ENCODE measurements around the gene DBN1. TPM values are rescaled to one million over a fixed set of nuclear protein-coding genes. Genes with fewer than 3 reads are reported as not detected.
"Not testable (repeated sequence)": the region's sequence is repeated elsewhere in the genome, so short reads cannot be mapped to it uniquely, and the experiment has no call there.

Gene DBN1
- total RNA-seq, 1 experiment from 2014 or later = 41.6 TPM

GRCh38 chr5:177430140-177430951 is 43.1 kb downstream of the DBN1 start:
- in situ Hi-C loops (cut with HindIII; ENCODE audit: low pct_unique_long_range_greater_than_20kb, low sequenced_read_pairs) = no loop called here
- DNase-seq (ENCODE audit: low read depth, low spot score) = no peak

DNA sequence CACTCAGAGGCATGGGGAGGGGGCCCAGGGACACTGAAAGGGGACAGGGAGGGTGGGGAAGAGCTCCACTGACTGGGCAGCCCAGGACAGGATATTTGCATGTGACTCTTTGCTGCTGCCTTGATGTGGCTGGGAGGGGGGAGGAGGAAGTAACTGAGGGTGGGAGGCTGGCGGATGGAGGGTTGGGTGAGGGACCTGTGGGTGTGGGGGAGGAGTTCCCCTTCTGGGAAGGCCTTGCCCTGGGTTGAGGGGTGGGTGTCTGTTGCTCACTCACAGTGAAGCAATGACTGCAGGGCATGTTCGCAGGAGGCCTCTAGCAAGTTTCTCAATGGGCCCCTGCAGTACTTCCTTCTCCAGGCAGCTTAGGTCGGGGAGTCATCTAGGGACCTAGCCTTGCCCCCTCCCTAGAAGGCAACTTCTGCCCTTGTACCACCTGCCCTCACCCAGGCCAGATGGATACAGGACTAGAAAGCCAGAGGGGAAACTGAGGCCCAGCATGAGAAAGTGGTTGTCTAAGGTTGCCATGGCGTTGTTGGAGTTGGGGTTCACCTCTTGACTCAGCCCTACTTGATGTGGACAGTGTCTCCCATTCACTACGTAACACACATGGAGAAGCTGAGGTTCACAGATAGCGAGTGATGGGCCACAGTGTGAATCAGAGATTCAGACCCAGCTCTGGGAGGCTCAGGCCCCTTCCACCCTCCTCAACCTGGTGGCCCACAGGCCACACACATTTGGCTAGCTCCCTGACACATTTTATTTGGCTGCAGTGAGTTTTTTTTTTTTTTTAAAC is 44.0 kb downstream of the DBN1 start:
- DNase-seq (ENCODE audit: low read depth, low spot score) = no peak
- in situ Hi-C loops (cut with HindIII; ENCODE audit: low pct_unique_long_range_greater_than_20kb, low sequenced_read_pairs) = no loop called here

- DNase-seq (ENCODE audit: low read depth, low spot score) = no peak
- in situ Hi-C loops (cut with HindIII; ENCODE audit: low pct_unique_long_range_greater_than_20kb, low sequenced_read_pairs) = no loop called here
Observed at GRCh38 chr5:177428574-177429217, 44.7 kb downstream of the DBN1 start.

DNA sequence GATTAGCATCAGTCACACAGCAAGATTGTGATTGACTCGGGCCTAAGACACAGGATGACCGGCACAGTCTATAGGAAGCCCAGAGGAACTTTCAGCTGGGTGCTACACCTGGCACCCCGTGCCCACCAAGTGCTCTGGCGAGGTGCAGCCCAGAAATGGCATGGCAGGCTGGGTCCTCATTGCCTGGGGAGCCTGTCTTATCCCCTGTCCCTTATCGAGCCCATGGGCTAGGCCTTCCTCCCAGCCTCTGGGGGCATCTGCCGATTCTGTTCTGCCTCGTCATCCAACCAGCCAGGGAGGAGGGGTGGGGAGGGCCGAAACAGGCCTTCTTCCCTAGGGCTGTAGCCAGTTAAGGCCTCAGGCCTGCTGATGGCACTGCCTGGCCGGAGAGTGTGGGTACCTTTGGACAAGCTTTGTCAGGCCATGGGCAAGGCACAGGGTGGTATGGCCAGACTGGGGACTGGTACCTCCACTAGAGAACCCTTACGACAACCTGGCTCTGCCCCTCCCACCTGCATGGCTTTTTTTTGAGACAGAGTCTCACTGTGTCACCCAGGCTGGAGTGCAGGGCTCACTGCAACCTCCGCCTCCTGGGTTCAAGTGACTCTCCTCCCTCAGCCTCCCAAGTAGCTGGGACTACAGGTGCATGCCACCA is 45.4 kb downstream of the DBN1 start:
- in situ Hi-C loops (cut with HindIII; ENCODE audit: low pct_unique_long_range_greater_than_20kb, low sequenced_read_pairs) = no loop called here

DNA sequence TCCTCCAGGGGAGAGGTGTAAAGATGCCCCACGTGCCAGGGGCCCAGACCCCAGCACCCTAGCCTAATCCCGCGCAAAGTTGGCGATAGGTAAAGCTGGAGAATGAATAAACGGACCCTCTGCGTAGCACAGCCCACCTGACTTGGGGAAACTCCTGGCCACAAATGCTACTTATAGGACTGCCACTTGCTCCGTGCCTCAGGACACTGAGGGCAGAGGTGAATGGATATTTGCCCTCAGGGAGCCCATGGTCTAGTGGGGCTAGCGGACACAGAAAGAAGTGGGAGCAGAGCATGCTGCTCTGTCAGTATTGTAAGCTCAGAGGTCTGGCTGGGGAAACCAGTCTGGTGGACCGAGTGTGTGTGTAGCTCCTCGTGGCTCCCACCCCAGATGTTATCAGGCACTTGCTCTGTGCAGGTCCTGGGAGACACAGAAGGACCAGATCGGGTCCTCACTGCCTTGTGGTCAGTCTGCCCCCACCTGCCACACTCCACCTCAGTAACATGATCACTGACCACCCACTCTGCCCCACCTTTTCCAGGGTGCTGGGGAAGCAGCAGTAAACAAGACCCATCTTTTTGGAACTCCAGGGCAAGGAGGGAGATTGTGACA is 46.1 kb downstream of the DBN1 start:
- DNase-seq (ENCODE audit: low read depth, low spot score) = no peak
- in situ Hi-C loops (cut with HindIII; ENCODE audit: low pct_unique_long_range_greater_than_20kb, low sequenced_read_pairs) = no loop called here

More for the DNA sequence above, 45.4 kb downstream of the DBN1 start:
- no peak for DNase-seq (ENCODE audit: low read depth, low spot score)

- DNase-seq (ENCODE audit: low read depth, low spot score) = no peak
- in situ Hi-C loops (cut with HindIII; ENCODE audit: low pct_unique_long_range_greater_than_20kb, low sequenced_read_pairs) = no loop called here
Observed at GRCh38 chr5:177426566-177427210, 46.7 kb downstream of the DBN1 start, which contains the start of gene GRK6. TSS of gene GRK6 (plus strand) at chr5:177426676. CDS start at chr5:177426846, 170 bp downstream.

DNA sequence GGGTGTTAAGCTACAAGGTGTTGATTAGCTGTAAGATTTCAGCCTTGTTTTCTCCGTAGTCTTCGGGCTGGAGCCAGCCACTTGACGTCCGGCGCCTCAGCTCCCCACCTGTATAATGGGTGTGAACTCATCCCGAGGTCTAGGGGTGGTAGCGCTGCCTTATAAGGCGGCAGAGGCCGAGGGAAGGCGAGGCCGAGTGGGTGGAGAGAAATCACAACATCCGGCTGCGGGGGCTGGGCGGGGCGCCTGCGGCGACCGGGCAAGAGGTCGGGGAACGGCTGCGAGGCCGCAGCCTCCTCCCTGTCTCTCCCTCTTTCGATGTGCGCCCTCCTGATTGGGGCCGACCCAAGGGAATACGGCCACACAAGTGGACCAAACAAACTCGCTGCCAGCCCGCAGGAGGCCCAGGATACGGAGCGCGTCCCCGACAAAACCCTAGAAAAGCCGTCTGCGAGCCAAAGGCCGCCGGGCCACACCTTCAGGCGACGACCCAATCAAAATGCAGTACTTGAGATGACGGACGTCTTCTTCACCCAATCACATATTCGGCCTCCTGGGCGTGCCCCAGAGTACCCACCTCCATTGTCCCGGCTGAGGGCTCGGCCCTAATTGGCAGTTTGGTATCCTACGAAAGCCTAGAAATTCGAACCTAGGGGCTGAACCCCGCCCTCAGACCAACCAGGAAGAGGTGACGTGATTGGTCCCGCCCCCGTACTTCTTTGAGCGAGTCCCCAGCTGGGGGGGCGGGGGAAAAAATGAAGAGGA is 47.5 kb downstream of the DBN1 start:
- peak; percentile 99 for DNase-seq (ENCODE audit: low read depth, low spot score)
- in situ Hi-C loops (cut with HindIII; ENCODE audit: low pct_unique_long_range_greater_than_20kb, low sequenced_read_pairs) = no loop called here

- DNase-seq (ENCODE audit: low read depth, low spot score) = no peak
- in situ Hi-C loops (cut with HindIII; ENCODE audit: low pct_unique_long_range_greater_than_20kb, low sequenced_read_pairs) = no loop called here
Observed at GRCh38 chr5:177425196-177425800, 48.1 kb downstream of the DBN1 start.

- in situ Hi-C loops (cut with HindIII; ENCODE audit: low pct_unique_long_range_greater_than_20kb, low sequenced_read_pairs) = no loop called here
- no peak for DNase-seq (ENCODE audit: low read depth, low spot score)
Observed at GRCh38 chr5:177423671-177424070, 49.8 kb downstream of the DBN1 start.

GRCh38 chr5:177421062-177421798 is 52.2 kb downstream of the DBN1 start:
- in situ Hi-C loops (cut with HindIII; ENCODE audit: low pct_unique_long_range_greater_than_20kb, low sequenced_read_pairs) = no loop called here
- DNase-seq (ENCODE audit: low read depth, low spot score) = no peak

GRCh38 chr5:177420472-177420871 is 53.0 kb downstream of the DBN1 start:
- in situ Hi-C loops (cut with HindIII; ENCODE audit: low pct_unique_long_range_greater_than_20kb, low sequenced_read_pairs); DNase-seq (ENCODE audit: low read depth, low spot score): not testable (repeated sequence)

DNA sequence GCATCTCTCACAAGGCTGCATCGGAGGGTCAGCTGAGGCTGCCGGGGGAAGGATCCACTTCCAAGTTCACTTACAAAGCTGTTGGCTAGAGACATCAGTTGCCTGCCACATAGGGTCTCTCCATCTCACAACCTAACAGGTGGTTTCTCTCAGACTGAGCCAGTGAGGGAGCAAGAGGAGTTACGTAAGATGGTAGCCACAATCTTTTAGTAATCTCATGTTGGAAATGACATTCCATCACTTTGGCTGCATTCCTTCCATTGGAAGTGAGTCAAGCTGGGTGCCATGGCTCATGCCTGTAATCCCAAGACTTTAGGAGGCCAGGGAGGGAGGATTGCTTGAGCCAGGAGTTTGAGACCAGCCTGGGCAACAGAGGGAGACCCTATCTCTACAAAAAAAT is 54.4 kb downstream of the DBN1 start:
- in situ Hi-C loops (cut with HindIII; ENCODE audit: low pct_unique_long_range_greater_than_20kb, low sequenced_read_pairs) = no loop called here

DNA sequence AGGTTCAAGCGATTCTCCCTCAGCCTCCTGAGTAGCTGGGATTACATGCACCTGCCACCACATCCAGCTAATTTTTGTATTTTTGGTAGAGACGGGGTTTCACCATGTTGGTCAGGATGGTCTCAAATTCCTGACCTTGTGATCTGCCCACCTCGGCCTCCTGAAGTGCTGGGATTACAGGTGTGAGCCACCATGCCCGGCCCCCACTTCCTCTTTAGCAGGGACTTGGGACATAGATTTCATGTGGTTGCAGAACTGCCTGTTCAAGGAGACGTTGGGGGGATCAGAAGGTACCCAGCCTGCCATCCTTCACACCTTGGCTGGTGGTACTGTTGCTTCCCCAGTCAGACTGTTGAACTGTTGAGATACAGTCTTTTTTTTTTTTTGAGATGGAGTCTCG is 56.4 kb downstream of the DBN1 start:
- DNase-seq (ENCODE audit: low read depth, low spot score); in situ Hi-C loops (cut with HindIII; ENCODE audit: low pct_unique_long_range_greater_than_20kb, low sequenced_read_pairs): not testable (repeated sequence)

More for the DNA sequence above, 54.4 kb downstream of the DBN1 start:
- no peak for DNase-seq (ENCODE audit: low read depth, low spot score)

DNA sequence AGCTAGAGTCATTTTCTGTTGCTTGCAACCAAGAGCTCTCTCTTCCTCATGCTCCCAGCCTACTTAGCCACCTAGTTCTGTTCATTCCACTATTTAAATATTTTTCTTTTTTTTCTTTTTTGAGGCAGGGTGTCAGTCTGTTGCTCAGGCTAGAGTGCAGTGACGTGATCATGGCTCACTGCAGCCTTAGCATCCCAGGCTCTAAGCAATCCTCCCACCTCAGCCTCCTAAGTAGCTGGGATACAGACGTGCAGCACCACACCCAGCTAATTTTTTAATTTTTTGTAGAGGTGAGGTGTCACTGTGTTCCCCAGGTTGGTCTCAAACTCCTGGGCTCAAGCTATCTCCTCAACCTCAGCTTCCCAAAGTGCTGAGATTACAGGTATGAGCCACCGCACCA is 59.0 kb downstream of the DBN1 start:
- in situ Hi-C loops (cut with HindIII; ENCODE audit: low pct_unique_long_range_greater_than_20kb, low sequenced_read_pairs) = no loop called here
- no peak for DNase-seq (ENCODE audit: low read depth, low spot score)

- in situ Hi-C loops (cut with HindIII; ENCODE audit: low pct_unique_long_range_greater_than_20kb, low sequenced_read_pairs) = no loop called here
- DNase-seq (ENCODE audit: low read depth, low spot score) = no peak
Observed at GRCh38 chr5:177412603-177413233, 60.7 kb downstream of the DBN1 start.
